Endothelial cell of umbilical vein (primary cell): ENCODE data around the gene FBXO44. TPM values are rescaled to one million over a fixed set of nuclear protein-coding genes. Genes with fewer than 3 reads are reported as not detected.

Experiments
- BruUV-seq: library from RNA; stranded (reverse); fragments of 400-500 nt; replicated peaks from 2 replicates; lab custom pipeline; 2021; lab: Mats Ljungman, UMichigan
- CTCF ChIA-PET: fragments of 300-600, 350-600 bp; sonication (Branson Sonifier 250); formaldehyde crosslinking; loops from one replicate; lab custom pipeline; 2021; ENCODE audit warnings: antibody characterized with exemption, inconsistent platforms; lab: Charles Lee
- POLR2A ChIA-PET: fragments of 300-600, 350-600 bp; sonication (Branson Sonifier 250); formaldehyde crosslinking; loops from one replicate; lab custom pipeline; 2021; ENCODE audit warnings: antibody characterized with exemption, inconsistent platforms; lab: Charles Lee
- DNase-seq: peaks from one replicate; pipeline ENCODE4 v3.0.0-alpha.2; 2011; ENCODE audit warnings: low read depth, low spot score
- FAIRE-seq: peaks from 2 replicates; lab custom pipeline; 2011; peaks lifted over from hg19 to GRCh38; lab: Jason Lieb, UNC
- H2AFZ ChIP-seq: 2 replicates; pipeline ENCODE4 v1.6.0; 2012; ENCODE audit warnings: low read depth, low read length, control low read depth, inconsistent platforms
- H3K27ac ChIP-seq: 2 replicates; pipeline ENCODE4 v1.5.1; 2011; ENCODE audit warnings: low read depth, mild to moderate bottlenecking, control low read depth, low read length, moderate library complexity; ENCODE audit not compliant: insufficient read depth
- H3K27me3 ChIP-seq, 2 experiments: 2 replicates each; pipeline versions ENCODE4 v1.6.0 to v1.6.1; 2011; ENCODE audit warnings: low read length in 2 of 2, mixed read lengths in 1 of 2; ENCODE audit not compliant: control insufficient read depth in 2 of 2, insufficient read depth in 2 of 2
- H3K36me3 ChIP-seq, 2 experiments: 2 replicates in 1 of 2; 3 replicates in 1 of 2; pipeline ENCODE4 v1.5.1; 2011; ENCODE audit warnings: low read length in 2 of 2, mild to moderate bottlenecking in 1 of 2, moderate library complexity in 1 of 2; ENCODE audit not compliant: control insufficient read depth in 2 of 2, insufficient read depth in 2 of 2; ENCODE audit errors: extremely low read depth in 1 of 2
- H3K4me1 ChIP-seq: 3 replicates; pipeline ENCODE4 v1.5.1; 2011; ENCODE audit warnings: mild to moderate bottlenecking, low read length; ENCODE audit not compliant: control insufficient read depth, insufficient read depth; ENCODE audit errors: extremely low read depth
- H3K4me2 ChIP-seq: 2 replicates; pipeline ENCODE4 v1.6.1; 2011; ENCODE audit warnings: low read length, control low read depth, mixed read lengths; ENCODE audit not compliant: insufficient read depth
- H3K4me3 ChIP-seq, 3 experiments: fragments of 200-600 bp in 1 of 3; sonication (generic), shearing (Covaris generic) in 1 of 3; replicated peaks in 1 of 3; 2 replicates each; pipeline ENCODE4 v1.5.1; 2011 to 2016; ENCODE audit warnings: control low read depth in 3 of 3, low read length in 3 of 3, mild to moderate bottlenecking in 2 of 3, inconsistent platforms in 1 of 3, low read depth in 1 of 3, moderate library complexity in 1 of 3; ENCODE audit not compliant: insufficient read depth in 1 of 3
- H3K79me2 ChIP-seq: 2 replicates; pipeline ENCODE4 v1.6.0; 2012; ENCODE audit warnings: low read length, inconsistent platforms; ENCODE audit not compliant: control insufficient read depth, insufficient read depth
- H3K9ac ChIP-seq: replicated peaks from 2 replicates; pipeline ENCODE3; 2011; ENCODE audit warnings: low read length, control low read depth; ENCODE audit not compliant: insufficient read depth; ENCODE audit errors: extremely low read depth
- H3K9me1 ChIP-seq: replicated peaks from 3 replicates; pipeline ENCODE4 v1.6.0; 2011; ENCODE audit warnings: mild to moderate bottlenecking, low read length; ENCODE audit not compliant: control insufficient read depth, insufficient read depth; ENCODE audit errors: extremely low read depth
- H3K9me3 ChIP-seq: replicated peaks from 2 replicates; pipeline ENCODE4 v1.5.1; 2012; ENCODE audit warnings: low read length, inconsistent platforms; ENCODE audit not compliant: control insufficient read depth, insufficient read depth
- H4K20me1 ChIP-seq: replicated peaks from 2 replicates; pipeline ENCODE3; 2011; ENCODE audit warnings: mild to moderate bottlenecking, low read length; ENCODE audit not compliant: control insufficient read depth, insufficient read depth; ENCODE audit errors: extremely low read depth
- CTCF ChIP-seq, 2 donors: IDR thresholded peaks; 1 replicate in 1 of 2; 2 replicates in 1 of 2; pipeline ENCODE4 v1.5.1; 2011; ENCODE audit warnings: low read length in 2 of 2, mild to moderate bottlenecking in 2 of 2, moderate library complexity in 2 of 2, control low read depth in 1 of 2, inconsistent platforms in 1 of 2, low read depth in 1 of 2; ENCODE audit not compliant: insufficient read depth in 1 of 2; ENCODE audit errors: extremely low read depth in 1 of 2
- EZH2 ChIP-seq: IDR thresholded peaks from 2 replicates; pipeline ENCODE4 v1.6.1; 2012; ENCODE audit warnings: borderline replicate concordance, low read depth, mild to moderate bottlenecking, moderate library complexity, low read length, inconsistent platforms; ENCODE audit not compliant: severe bottlenecking
- FOS ChIP-seq: IDR thresholded peaks from 2 replicates; pipeline ENCODE4 v1.6.1; 2011; ENCODE audit warnings: mild to moderate bottlenecking, low read length, moderate library complexity, borderline replicate concordance; ENCODE audit not compliant: insufficient read depth
- GATA2 ChIP-seq: IDR thresholded peaks from 2 replicates; pipeline ENCODE4 v1.7.0; 2011; ENCODE audit warnings: low read depth, mild to moderate bottlenecking, moderate library complexity, mixed read lengths, low read length; ENCODE audit not compliant: insufficient read length, insufficient read depth
- JUN ChIP-seq: IDR thresholded peaks from 2 replicates; pipeline ENCODE4 v1.6.1; 2011; ENCODE audit warnings: borderline replicate concordance, low read depth; ENCODE audit not compliant: insufficient read length, insufficient read depth
- MAX ChIP-seq: IDR thresholded peaks from 2 replicates; pipeline ENCODE4 v1.6.1; 2011; ENCODE audit not compliant: insufficient read depth, insufficient read length
- MYC ChIP-seq: IDR thresholded peaks from one replicate; pipeline ENCODE4 v1.6.1; 2011; ENCODE audit warnings: mild to moderate bottlenecking, low read depth, low read length
- POLR2A ChIP-seq: IDR thresholded peaks from 2 replicates; pipeline ENCODE4 v1.6.1; 2012; ENCODE audit warnings: low read depth, mild to moderate bottlenecking, control low read depth, low read length
- POLR2AphosphoS5 ChIP-seq: IDR thresholded peaks from 2 replicates; pipeline ENCODE4 v1.6.1; 2012; ENCODE audit warnings: low read depth, mild to moderate bottlenecking, control low read depth, low read length, moderate library complexity; ENCODE audit not compliant: insufficient read depth
- dilution Hi-C: fragments of 300-500 bp; cut with MboI; formaldehyde crosslinking; loops from one replicate; pipeline ENCODE4 v1.15.0; 2019; ENCODE audit warnings: low sequenced_read_pairs; ENCODE audit not compliant: extremely low pct_ligation_motif_present
- intact Hi-C: fragments of 100-400 bp; cut with micrococcal nuclease; formaldehyde crosslinking; loops from one replicate; pipeline ENCODE4 v1.10.0; 2022
- polyA plus RNA-seq, 4 experiments: library from polyadenylated mRNA; depleted of rRNA in 3 of 4; stranded (reverse) in 3 of 4; unstranded in 1 of 4; fragments of >200 nt; gene quantifications; 2 replicates each; pipeline versions ENCODE4 v1.2.1 to v1.2.3, GENCODE V29; 2011 to 2012; ENCODE audit warnings: missing spikeins in 1 of 4
- total RNA-seq: library from RNA; stranded (reverse); gene quantifications from 2 replicates; pipeline ENCODE4 v1.2.3, GENCODE V29; 2021

The FBXO44 gene
- total and polyA plus RNA-seq, 2 donors (not counting 3 experiments of a cell fraction or from before 2014, with no cell fraction given): 16.8 to 22.5 TPM

GRCh38 chr1:11645270-11645669 is 9.4 kb upstream of the FBXO44 start:
- CTCF ChIA-PET: interaction anchor here (0.6 to 12.8 kb wide), 40 partner anchors 8 to 614 kb away, joined by 3 to 373 read pairs (median 4); partner anchors contain the start of genes AGTRAP, ANGPTL7, FBXO2 and FBXO44
- intact Hi-C loops: no loop called here
- Histone ChIP-seq H2AFZ (no peak overlapping the region), H3K4me1 (no peaks in the 10 kb centered on the region), H3K79me2 (no peaks in the 10 kb centered on the region), H3K27ac (no peak overlapping the region), H3K27me3 (no peaks in the 10 kb centered on the region), H3K4me2 (no peak overlapping the region), H3K9me3 (no peaks in the 10 kb centered on the region), H4K20me1 (no peaks in the 10 kb centered on the region), H3K4me3 (no peak overlapping the region), H3K36me3 (no peaks in the 10 kb centered on the region), H3K9me1 (no peaks in the 10 kb centered on the region), H3K9ac (no peak overlapping the region)
- no peak for DNase-seq
- no peak for FAIRE-seq
- dilution Hi-C loops: no loop called here
- POLR2A ChIA-PET: interaction anchor here (1.2 kb wide), 1 partner anchor 608 kb away, joined by 3 read pairs; no protein-coding TSS in a partner anchor
- no TSS peak for BruUV-seq
- TF ChIP-seq MYC (no peak), JUN (no peak), EZH2 (no peak), CTCF (IDR thresholded peaks at IDR 0.05; ENCODE audit: extremely low read depth in 1 of 2, insufficient read depth in 1 of 2, low read depth in 1 of 2, low read length in 2 of 2) (no peak), FOS (no peak), GATA2 (no peak), MAX (no peak), POLR2AphosphoS5 (no peak), POLR2A (no peak)
